ENCODE results near the gene TBL2.
"Not testable (repeated sequence)": the region's sequence is repeated elsewhere in the genome, so short reads cannot be mapped to it uniquely, and the experiment has no call there.

Gene TBL2, protein sequence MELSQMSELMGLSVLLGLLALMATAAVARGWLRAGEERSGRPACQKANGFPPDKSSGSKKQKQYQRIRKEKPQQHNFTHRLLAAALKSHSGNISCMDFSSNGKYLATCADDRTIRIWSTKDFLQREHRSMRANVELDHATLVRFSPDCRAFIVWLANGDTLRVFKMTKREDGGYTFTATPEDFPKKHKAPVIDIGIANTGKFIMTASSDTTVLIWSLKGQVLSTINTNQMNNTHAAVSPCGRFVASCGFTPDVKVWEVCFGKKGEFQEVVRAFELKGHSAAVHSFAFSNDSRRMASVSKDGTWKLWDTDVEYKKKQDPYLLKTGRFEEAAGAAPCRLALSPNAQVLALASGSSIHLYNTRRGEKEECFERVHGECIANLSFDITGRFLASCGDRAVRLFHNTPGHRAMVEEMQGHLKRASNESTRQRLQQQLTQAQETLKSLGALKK

DNA sequence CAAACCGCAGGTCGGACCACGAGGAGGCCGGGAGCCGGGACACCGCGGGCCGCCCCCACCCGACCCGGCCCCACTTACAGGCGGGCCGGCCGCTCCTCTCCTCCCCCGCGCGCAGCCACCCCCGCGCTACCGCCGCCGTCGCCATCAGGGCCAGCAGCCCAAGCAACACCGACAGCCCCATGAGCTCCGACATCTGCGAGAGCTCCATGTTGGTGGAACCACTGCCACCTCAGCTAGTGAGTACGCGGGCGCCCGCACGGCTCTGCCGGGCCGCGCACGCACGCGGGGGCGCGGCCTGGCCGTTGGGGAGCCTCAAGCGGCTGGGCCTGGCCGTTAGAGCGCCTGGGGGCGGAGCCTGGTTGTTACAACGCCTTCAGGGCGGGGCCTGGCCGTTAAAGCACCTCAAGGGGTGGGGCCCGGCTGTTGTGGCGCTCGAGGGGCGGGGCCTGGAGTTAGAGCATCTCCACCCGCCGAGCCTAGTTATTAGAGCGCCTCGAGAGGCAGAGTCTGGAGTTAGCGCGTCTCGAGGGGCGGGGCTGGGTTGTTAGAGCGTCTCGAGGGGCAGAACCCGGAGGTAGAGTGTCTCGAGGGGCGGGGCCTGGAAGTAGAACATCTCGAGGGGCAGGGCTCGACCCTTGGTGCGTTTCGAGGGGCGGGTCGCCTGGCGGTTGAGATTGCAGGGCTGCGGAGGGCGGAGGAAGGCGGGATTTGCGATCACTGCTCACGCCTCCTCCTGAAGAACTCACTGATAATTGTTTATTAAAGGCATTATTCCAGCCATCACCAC lies at the start of gene TBL2:
TBL2 (minus strand) TSS at position 238 of the 787 bp plus-strand sequence; CDS start at position 208, 30 bp downstream.
- DNase-seq, result peak; percentile 100

- no peak for DNase-seq
Observed at GRCh38 chr7:73626814-73627213, 48.4 kb upstream of the TBL2 start.

DNA sequence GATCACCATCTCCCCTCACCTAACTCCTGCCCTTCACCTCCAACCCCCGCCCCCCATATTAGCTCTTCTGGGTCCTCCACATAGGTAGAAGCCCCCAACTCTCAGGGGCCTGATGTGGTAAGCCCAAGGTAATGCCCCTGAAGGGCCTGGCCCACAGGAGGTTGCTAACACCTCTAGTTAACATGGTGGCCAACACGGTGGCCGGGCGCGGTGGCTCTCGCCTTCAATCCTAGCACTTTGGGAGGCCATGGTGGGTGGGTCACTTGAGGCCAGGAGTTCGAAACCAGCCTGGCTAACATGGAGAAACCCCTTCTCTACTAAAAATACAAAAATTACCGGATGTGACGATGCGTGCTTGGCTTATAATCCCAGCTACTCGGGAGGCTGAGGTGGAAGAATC lies 46.9 kb upstream of the TBL2 start:
- no peak for DNase-seq

GRCh38 chr7:73624669-73625001 lies 46.3 kb upstream of the TBL2 start:
- DNase-seq, result no peak

DNA sequence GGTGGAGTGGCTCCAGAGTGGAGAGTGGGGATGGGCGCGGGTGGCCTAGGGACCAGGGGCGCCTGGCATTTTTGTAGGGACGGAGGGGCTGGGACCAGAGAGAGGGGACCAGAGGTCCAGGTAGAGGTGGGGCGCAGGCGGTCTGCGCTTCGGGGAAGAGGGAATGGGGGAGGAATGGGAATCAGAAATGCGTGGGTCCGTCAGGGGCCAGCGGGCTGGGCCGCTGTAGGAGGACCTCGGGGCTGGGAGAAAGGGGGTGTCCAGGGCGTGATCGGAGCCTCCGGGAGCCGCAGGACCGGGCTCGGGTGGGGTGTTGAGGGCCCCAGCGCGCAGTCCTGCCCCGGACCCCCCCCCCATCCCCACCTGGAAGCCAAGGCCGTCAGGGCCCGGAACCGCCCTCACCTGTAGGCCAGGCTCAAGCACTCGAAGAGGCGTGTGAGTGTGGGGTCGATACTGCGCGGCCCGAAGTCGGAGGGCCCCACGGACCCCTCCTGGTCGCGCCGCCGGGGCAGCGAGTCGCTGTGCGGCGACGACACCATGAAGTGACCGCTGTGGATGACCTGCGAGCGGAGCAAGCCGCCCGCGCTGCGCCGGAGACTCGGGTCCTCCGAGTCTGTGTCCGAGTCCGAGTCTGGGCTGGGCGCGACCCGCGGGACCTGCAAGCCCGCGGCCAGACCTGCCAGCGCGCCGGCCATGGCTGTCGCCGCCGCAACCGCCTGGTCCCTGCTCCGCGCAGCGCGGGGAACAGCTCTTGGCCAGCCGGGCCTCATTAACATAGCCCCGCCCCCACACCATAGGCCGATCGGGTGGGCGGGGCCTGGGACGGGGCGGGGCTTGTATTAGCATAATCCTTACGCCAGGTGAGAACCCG lies 45.7 kb upstream of the TBL2 start, which contains the start of gene MLXIPL:
MLXIPL (minus strand) TSS at position 725 of the 871 bp plus-strand sequence; CDS start at position 695, 30 bp downstream.
- DNase-seq, result peak in 2 of 4 experiments; percentile 22 to 29

- DNase-seq, result no peak
Observed at GRCh38 chr7:73622909-73623797, 44.8 kb upstream of the TBL2 start.

GRCh38 chr7:73622527-73622908 lies 44.1 kb upstream of the TBL2 start:
- DNase-seq, result no peak

- DNase-seq, result no peak
Observed at GRCh38 chr7:73621168-73622063, 43.0 kb upstream of the TBL2 start.

- not testable (repeated sequence) for DNase-seq
Observed at GRCh38 chr7:73619394-73619793, 41.0 kb upstream of the TBL2 start.

DNA sequence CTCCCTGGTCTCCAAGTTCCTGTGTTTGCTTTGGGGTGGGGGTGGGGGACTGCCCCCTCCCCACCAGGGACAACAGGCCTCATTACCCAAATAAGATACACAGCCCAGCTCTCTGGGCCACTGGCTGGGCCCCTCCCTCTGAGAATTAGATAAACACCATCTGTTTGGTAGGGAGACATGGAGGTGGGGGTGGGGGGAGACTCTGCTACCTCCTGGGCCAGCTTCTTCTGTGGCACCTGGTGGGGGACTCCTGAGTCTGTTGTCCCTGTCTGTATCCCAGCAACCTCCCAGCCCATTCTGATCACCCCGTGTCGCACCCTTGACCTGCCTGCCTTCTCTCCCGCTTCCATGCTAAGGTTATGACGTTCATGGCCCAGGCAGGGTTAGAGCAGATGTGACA lies 40.2 kb upstream of the TBL2 start:
- no peak for DNase-seq

DNA sequence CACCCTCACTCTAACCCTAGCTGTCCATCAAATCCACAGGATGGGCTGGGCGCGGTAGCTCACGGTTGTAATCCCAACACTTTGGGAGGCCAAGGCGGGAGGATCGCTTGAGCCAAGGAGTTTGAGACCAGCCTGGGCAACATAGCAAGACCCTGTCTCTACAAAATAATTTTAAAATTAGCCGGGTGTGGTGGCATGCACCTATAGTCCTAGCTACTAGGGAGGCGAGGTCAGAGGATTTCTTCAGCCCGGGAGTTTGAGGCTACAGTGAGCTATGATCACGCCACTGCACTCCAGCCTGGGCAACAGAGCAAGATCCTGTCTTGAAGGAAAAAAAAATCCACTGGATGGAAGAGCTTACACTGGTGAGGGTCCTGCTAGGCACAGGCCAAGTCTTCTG lies 39.1 kb upstream of the TBL2 start:
- DNase-seq, result not testable (repeated sequence)

GRCh38 chr7:73615886-73616285 lies 37.5 kb upstream of the TBL2 start:
- no peak for DNase-seq

- not testable (repeated sequence) for DNase-seq
Observed at GRCh38 chr7:73614937-73615336, 36.6 kb upstream of the TBL2 start.

GRCh38 chr7:73613954-73614735 lies 35.8 kb upstream of the TBL2 start:
- no peak for DNase-seq

DNA sequence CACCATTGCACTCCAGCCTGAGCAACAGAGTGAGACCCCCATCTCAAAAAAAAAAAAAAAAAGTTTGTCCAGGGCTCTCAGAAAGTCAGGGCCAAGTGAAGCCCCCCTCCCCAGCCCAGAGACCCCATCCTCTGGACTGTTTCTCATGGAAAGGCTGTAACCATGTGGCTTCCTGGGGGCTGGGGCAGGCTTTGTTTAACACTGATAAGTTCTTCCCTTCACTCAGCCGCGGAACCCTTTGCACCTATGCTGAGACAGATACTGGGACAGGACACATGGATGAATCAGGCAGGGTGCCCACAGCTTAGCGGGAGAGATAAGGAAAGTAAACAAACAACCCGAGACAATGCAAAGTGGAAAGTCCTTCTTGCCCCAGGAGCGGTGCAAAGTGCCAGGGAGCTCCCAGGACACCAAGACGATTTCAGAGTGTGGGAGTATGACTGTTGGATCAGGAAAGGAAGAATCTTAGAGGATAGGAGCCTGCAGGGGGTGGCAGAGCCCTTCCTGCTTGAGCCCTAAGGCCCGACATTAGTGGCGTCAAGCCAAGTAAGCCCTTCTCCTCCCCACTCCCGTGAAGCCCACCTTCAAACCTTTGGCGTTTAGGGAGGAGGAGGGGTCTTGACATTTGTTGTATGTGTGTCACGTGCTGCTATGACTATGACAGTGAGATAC lies 34.4 kb upstream of the TBL2 start:
- DNase-seq, result no peak

DNA sequence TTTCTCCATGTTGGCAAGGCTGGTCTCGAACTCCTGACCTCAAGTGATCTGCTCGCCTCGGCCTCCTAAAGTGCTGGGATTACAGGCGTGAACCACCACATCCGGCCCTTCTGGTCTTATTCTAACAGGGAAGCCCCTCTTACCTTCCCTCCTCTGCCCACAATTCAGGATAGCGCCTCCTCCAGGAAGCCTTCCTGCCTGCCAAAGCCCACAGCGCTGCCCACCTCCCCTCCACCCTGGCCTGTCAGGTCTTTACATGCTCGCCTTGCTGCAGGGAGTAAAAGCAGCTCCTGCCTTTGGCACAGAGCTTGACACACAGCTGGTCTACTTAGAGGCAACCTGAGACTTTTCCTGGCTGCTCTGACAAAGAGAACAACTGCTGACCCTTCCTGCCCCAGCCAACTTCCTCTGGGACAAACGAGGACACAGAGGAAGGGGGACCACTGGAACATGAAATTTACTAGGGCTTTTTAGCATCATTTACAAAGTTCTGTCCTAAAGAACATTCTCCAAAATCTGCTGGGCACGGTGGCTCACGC lies 32.7 kb upstream of the TBL2 start:
- no peak for DNase-seq

GRCh38 chr7:73610105-73610504 lies 31.7 kb upstream of the TBL2 start:
- DNase-seq, result no peak

- DNase-seq, result not testable (repeated sequence)
Observed at GRCh38 chr7:73607692-73607983, 29.3 kb upstream of the TBL2 start.
